HG03469 (cell line): ENCODE results near the gene KLF6.

ENCODE experiments used
- ATAC-seq: cut with Tn5 transposase; IDR thresholded peaks from one replicate; pipeline ENCODE4 v1.9.1; 2021; ENCODE audit warnings: mild to moderate bottlenecking, moderate library complexity, moderate number of reproducible peaks; ENCODE audit not compliant: unreplicated experiment

KLF6 gene

DNA sequence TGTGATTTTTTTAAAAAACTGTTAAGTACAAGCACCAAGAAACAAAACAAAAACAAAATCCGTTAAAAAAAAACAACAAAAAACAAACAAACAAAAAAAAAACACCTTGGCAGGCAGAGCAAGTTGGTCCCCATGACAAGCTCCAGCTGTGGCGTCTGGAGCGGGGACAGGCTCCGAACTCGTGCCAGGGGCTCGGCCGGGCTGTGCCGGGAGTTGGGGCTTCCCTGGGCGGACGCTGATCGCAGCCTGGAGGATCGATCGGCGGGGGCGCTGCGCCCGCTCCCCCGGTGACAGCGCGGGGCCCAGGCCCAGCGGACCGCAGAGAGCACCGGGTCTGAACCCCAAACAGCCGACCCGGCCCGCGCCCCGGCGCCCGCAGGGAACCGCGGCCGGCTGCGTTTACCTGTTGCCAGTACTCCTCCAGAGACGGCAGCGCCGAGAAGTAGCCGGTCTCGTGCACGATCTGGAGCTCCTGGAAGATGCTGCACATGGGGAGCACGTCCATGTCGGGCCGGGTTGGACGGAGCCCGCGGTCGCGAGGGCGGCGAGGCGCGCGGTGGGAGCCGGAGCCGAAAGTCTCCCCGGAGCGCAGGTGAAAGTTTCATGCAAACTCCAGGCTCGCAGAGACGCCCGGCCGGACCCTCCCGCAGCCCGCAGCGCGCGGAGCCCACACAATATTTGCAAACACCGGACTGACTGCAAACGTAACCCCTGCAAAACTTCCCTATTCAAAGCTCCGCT lies at the start of gene KLF6:
Gene KLF6, minus strand, starts transcription at position 700 of the 741 bp plus-strand sequence. Its CDS starts 195 bp downstream, at position 505.
- no peak for ATAC-seq

DNA sequence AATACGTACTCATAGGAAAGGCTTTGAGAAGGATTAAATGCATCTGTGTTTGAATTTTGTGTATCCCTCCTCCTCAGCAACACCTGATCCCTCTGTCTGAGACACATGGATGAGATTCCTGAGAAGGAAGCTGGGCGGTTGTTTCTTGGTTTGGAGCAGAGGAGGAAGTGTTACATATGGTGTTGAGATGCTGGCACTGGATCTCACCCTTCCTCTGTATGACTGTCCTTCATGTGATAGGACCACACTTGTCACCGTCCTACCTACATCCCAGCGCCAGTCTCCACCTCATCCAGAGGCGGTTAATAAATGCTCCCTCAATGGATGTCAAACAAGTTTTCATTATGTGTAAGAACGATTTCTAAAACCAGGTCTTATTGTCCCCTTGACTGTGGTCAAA lies 49.4 kb upstream of the KLF6 start:
- ATAC-seq: no peak

DNA sequence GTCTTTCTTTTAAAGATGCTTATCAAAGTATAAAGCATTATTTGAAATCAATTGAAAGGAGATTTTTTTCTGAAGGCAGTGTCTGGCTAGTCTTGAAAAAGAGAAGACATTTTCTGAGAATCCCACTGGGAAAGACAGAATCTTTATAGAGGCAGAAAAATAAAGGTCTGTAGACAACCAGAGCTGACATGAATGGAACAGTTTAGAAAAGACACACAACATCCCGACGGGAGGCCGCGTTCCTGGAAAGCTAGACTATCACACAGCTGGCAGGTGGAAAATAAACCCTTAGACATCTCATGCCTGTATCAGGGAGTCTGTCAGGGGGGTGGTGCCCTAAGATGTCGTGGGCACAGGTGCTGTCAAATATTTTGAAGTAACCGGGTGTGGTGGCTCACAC lies 48.0 kb upstream of the KLF6 start:
- no peak for ATAC-seq

DNA sequence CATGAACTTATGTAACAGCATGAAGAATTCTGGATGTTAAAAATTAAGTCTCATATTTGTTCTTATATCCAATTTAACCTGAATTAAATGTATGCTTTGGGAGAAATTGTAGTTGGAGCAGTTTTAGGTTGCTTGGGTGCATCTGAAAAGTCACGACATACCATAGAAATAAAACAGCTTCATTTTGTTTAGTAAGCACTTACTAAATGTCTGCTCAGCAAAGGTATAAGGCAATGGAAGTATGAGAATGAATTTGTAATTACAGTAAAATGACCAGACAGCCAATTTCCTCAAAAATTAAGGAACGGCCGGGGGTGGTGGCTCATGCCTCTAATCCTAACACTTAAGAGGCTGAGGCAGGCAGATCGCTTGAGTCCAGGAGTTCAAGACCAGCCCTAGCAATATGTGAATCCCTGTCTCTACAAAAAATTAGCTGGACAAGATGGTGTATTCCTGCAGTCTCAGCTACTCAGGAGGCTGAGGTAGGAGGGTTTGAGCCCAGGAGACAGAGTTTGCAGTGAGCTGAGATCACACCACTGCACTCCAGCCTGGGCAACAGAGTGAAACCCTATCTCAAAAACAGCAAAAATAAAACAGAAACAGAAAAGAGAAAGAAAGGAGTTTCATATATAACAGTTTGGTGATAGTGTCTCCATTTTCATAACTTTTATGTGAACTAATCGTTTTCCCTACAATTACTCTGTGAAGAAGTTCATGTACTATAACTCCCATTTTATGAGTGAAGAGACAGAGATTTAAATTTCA lies 47.2 kb upstream of the KLF6 start:
- ATAC-seq: no peak

DNA sequence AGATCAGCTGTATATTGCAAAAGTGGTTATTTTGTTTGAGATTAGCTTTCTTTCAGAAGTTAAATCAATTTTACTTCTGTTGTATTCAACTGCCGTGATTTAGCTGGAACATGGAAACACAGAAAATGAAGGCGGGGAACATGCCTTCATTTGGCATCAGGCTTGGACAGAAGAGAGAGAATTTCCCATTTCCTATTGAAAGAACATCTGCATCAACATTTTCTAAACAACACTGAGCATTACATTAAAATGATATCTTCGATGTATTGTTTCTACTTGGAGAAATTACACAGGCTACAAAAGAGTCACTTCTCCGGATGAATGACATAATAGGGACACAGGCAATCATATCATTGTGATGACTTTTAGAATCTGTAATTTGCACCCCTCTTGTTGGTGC lies 46.6 kb upstream of the KLF6 start:
- no peak for ATAC-seq

DNA sequence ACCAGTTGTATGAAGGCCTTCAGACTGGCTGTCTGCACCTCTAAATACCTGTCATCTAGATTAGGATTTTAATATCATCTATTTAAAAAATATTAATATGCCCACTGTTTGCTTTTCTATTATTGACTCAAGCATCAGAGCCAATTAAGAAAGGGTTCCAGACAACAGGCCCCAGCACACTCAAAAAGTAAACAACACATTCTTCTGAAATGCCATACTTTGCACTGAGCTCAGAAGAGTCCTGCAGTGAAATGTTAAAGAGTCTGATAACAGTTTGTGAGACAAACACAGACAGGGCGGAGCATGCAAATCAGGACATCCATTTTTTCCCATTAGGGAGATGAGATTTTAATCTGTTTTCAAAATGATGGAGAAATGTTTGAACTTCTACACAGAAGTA lies 45.9 kb upstream of the KLF6 start:
- no peak for ATAC-seq

DNA sequence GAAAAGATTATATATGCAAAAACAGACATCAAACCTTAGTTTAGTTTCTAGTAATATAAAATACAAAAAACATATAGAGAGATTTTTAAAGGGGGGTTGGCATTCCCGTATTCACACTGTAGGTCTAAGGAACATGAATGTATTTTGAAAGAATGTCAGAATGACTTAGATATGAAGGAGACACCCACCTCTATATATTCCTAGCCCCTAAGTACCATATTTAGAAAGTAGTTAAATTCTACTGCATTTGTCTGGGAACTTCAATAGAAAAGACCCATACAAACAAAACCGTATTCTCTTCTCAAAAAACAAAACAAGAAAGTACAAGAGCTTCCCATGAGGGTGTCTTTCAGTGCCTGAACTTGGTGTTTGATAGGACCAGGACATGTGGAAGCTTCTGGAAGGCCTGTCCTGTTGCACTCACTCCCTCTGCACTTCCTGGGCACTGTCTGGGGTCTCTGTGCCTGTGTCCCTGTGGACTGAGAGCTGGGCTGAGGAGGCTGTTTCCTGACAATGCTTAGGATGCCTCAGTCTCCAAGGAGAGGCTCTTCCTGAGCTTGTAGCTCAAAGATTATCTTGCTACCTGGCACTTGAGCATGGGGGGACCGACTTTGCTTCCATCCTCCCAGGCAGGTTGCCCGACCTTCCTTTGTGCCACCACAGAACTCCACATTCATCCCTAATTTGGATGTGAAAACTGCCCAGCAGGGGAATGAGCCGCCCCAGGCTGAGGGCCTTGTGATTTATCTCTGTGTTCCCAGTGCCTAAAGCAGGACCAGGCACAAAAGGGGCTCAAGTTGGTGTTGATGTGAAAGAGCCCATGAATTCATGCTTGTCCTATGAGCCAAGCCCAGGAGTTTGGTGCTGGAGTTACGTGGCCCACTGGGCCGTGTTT lies 44.4 kb upstream of the KLF6 start:
- no peak for ATAC-seq

DNA sequence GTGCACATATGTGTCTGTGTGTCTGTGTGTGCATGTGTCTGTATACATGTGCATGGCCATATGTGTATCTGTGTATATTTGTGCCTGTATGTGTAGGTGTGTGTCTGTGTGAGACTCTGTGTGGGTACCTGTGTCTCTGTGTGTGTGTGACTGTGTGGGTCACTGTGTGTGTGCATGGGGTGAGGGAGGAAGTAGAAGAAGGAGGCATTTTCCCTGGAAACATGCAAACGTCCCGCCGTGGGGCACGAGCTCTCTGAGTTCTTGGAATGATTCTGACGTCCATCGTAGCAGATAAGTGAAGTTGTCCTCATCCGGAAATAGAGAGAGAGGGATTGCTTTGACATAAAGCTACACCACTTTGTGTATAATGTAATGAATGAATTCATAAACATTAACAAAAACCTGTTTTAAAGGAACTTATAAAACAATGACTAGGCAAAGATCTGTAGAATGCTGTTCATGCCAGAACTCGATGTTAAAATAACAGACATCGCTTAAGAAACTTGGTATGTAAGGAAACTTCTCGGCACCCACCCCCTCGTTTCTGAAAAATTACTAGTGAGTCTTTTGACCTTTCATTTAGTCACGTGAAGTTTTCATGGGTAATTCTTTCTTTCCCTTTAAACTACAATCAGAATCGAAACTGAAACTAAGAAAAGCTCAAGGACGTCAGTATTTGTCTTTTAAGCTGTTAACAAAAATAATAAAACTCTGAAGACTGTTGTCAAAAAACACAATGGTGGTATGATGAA lies 43.6 kb upstream of the KLF6 start:
- no peak for ATAC-seq

DNA sequence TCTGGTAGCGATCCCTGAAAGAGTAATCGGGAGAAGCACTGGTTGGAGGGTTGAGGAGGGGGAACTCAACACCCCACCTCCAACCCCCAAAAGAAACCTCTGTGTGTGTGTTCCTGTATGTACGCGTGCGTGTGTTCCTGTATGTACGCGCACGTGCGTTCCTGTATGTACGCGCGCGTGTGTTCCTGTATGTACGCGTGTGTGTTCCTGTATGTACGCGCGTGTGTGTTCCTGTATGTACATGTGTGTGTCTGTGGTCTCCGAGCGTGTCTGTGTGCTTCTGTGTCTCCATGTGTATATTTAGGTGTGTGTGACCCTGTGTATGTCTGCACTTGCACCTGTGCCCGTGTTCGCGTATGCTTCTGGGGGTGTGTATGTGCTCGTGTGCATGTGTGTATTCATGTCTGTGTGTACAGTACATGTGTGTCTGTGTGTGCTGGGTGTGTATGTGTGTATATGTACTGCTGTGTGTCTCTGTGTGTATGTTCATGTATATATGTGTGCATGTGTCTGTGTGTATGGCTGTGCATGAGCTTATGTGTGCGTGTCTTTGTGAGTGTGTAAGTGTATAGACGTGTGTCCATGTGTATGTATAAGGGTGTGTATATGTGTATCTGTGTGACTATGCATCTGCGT lies 42.9 kb upstream of the KLF6 start:
- no peak for ATAC-seq

DNA sequence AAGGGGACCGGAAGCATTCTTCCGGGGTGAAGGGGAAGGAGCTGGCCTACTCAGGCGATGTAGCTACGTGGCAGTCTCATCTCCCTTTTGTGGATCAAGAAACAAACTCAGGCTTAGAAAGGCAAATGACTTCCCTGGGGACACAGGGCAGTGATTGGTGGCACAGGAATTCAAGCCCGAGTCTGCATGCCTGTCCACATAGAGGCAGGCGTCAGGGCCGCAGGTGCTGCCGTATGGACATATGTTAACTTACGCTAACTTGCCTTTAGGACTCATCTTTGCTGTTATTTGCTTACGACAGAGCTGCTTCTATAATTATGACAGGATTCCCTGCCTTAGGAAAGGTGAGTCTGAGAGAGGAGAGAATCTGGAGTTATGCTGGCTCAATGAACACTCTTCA lies 42.3 kb upstream of the KLF6 start:
- ATAC-seq: no peak

DNA sequence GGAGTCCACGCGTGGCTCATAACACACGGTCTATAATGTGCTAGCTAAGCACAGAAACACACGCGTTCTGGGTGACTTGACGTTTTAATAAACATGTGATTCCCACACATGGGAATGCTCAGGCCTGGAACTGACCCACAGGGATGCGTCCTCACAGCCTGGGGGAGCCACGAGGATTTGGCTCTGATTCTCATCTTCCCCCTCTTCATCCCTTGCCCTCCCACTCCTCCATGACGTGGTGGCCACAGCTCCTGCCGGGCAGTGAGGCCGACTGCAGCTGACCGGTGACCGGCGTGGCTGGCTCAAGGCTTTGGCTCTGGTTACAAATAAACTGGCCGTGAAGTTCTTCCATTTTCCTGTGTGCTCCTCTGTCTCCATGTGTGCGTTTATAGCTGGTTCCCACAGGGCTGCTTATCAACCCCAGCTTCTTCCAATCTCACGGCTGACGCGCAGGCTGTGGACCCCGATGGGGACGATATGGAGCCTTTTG lies 40.9 kb upstream of the KLF6 start:
- ATAC-seq: no peak

DNA sequence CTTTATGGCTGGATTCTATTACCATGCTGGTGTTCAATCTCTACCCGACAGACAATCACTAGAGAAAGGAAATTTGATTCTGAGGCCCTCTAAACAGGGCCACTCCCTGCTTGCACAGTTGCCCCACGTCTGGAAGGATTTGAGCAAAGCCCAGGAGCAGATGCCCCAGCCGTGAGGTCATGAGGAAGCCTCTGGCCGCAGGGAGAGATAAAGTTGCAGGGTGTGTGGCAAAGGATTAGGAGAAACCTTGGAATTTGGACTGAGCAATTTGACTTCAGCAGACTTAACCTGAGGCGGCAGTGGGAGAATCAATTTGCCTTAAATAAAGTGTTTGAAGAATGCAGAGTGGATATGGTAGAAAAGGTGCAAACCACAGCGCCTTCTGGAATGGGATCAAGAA lies 40.2 kb upstream of the KLF6 start:
- no peak for ATAC-seq

DNA sequence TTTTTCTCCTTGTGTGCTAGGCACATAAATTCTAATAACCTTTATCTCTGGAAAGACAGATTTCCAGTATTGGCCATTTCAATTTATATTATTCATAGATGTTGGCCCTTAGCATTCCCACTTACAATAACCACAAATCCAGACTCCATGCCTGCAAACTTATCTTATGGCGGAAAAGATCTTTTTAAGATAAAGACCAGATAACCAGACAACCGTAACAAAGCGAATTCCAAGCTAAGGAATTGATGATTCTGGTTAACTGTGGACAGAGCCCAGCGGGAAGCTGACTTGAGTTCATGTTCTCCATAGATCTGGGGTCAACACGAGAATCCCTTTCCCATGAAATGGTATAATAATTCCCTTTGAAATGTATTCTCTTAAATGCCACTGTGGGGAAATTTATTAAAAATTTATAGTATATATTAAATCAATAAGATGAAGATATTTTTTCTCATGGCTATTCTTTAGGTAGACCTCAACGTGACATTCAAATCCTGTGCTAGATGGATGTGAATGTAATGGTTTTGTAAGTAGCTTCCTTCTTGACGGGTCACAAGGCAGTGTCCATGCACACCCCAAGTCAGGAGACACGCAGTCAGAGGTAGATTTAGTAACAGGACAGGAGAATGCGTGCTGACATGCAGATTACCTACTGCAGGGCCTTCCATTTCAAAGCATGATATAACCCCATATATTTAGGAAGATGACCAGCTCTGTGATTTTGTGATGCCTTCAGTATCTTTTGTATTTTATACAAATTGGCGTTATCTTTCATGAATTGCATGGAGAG lies 37.7 kb upstream of the KLF6 start:
- no peak for ATAC-seq

DNA sequence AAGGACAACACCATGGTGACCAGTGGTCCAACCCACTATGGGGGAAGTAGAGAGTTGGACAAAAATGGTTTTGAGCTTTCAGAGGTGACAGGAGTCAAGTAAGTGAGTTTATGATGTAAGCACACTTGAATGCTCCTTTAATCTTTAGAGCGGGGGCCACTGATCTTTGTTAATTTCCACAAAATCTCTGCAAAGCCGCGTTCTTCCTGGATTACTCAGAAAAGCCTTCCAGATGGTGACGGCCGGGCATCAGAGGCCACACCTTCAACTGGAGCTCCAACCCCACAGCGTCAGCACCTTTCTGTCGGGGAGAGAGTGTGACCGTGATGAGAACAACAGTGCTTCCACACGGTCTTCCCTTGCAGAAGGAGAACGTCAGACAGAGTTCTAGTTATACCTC lies 35.2 kb upstream of the KLF6 start:
- no peak for ATAC-seq

DNA sequence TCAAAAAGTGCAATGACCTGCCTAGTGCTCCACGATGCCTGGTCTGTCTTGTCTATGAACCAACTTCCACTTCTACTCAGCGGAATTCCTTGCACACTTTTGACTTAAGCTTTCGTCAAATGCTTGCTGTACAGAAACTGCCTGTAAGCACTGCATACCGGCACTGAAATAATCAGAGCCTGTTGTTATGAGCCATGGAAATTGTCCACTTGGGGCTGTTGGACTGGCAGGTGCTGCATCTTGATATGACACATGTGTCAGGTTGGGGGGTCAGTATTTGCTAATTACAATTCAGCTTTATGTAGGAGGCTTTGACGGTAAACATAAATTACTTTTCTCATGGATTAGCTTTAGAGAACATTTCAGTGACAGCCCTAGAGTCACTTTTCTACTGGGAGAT lies 32.0 kb upstream of the KLF6 start:
- no peak for ATAC-seq

DNA sequence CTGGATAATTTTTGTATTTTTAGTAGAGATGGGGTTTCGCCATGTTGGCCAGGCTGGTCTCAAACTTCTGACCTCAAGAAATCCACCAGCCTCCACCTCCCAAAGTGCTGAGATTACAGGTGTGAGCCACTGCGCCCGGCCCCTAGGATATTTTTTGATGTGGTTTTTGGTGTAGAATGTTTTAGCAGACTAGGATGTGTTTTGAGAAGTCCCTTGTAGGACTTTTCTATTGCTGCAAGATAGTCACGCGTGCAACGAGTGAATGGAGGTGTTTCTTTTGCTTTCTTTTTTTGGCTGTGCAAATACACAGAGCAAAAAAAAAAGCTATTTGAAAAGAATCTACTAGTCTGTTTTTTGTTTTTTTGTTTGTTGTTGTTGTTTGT lies 29.8 kb upstream of the KLF6 start:
- ATAC-seq: no peak

DNA sequence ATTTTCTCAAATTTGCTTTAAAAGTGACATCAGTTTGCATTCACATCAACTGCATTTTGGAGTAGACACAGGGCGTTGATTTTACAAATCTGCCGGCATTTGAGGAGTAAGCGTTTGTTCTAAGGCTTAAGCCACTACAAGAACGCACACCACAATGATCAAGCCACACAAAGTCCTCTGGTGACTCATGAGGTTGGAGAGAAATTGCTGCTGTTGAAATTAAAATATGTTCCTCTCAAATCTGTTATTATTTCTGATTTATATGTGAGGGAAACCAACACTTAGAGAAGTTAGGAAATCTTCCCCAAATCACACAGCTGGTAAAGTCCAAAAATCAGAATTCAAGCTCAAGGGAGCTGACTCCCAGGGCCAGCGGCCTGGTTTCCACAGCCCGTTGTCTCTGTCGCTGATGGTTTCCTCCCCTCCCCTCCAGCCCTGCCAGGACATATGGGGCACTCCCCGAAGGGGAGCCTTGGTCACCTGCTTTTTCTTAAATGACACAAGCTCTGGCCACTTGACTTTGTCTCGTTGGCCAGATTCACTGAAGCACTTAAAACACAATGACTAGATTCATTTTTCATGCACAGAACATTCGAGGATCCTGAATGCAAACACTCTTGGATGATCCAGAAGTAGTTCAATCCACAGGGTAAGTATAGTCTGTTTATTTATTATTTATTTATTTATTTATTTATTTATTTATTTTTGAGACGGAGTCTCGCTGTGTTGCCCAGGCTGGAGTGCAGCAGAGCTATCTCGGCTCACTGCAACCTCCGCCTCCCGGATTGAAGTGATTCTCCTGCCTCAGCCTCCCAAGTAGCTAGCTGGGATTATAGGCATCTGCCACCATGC lies 29.2 kb upstream of the KLF6 start:
- ATAC-seq: no peak

DNA sequence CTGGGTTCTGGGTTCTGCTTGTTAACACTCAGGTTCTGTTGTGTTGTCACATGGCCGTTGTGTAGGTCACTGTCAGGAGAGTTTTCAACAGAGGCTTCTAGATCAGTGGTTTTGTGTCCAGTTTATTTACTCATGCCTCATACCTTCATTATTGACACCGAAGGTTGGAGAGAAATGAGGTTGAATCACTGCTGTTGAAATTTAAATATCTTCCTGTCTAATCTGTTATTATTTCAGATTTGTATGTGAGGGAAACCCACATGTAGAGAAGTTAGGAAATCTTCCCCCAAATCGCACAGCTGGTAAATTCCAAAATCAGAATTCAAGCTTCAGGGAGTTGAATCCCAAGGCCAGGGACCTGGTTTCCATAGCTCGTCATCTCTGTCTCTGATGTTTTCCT lies 28.3 kb upstream of the KLF6 start:
- ATAC-seq: no peak
